NOMO-1 treated with dmso at 0.1 percent for 144 hours (cell line): Measurements from ENCODE around the gene LAYN.

Source experiments
- DNase-seq: peaks from one replicate; lab custom pipeline; 2025; ENCODE audit not compliant: unreplicated experiment; lab: John Stamatoyannopoulos, UW

LAYN gene

DNA sequence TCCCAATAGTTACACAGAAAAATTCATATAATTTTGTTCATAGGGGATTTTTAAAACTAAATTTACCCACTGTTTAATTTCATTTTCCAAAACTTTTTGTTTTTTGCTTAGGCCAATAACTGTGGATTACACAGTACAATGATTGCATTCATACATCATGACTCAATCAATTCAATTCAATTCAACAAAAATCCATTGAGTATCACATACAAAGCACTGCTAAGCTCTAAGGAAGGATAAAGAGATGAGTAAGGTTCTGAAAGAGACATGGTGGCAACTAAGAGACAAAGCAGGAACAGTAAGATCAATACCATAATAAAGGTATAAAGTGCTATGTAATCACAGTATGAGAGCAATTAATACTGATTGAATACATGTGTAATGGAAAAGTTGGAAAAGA lies 9.4 kb upstream of the LAYN start:
- DNase-seq = no peak

DNA sequence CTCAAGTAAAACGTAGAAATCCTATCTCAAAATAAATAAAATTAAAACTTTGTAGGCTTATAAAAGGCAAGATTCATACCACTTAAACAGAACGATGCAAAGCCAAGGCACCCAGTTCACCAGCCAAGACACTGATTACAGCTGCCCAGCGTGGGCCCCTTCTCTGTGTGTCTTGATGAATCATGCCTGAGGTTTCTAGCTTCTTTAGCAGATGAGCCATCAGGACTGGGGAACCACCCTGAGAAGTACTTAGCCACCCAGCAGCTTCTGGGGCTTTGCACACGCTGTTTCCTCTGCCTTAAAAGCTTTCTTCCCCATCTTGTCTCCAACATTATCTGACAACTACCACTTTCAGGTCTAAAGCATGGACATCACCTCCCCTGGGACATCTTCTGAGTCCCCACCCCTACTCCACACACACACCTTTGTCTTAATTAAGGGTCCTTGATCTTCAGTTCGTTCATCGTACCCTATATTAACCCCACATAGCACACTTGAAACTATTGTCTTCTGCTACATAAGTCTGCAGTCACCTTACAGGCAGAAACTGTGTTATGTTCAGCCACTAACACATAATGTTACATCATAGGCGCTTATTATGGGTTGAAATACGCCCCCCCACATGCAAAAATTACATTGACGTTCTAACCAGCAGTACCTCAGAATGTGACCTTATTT lies 8.7 kb upstream of the LAYN start:
- DNase-seq = peak; percentile 94

GRCh38 chr11:111532365-111532709 lies 8.2 kb upstream of the LAYN start:
- no peak for DNase-seq

DNA sequence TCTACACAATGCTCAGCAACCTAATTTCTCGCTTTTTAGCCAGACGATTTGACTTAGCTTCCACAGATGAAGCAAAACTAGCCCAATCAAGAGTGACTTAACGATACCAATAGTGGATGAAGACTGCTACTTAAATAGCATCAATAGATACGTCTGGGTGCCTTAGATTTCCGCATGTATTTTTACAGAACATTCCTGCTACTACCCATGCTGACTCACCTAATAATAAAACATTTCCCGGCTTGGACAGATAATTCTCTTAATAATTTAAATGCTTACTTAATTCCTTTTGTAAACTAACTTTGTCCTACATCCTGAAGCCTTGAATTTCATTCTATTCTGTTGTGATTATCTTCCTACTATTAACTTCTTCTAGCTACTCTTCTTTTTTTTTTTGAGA lies 5.2 kb upstream of the LAYN start:
- no peak for DNase-seq

GRCh38 chr11:111537336-111537860 lies 3.1 kb upstream of the LAYN start:
- no peak for DNase-seq

- DNase-seq = no peak
These were observed 2.0 kb upstream of the LAYN start for GRCh38 chr11:111538407-111539114.

- no peak for DNase-seq
These were observed 950 bp upstream of the LAYN start for GRCh38 chr11:111539426-111540113.

- no peak for DNase-seq
These were observed 375 bp downstream of the LAYN start for GRCh38 chr11:111540937-111541253.

GRCh38 chr11:111541254-111542061 lies 938 bp downstream of the LAYN start:
- no peak for DNase-seq

DNA sequence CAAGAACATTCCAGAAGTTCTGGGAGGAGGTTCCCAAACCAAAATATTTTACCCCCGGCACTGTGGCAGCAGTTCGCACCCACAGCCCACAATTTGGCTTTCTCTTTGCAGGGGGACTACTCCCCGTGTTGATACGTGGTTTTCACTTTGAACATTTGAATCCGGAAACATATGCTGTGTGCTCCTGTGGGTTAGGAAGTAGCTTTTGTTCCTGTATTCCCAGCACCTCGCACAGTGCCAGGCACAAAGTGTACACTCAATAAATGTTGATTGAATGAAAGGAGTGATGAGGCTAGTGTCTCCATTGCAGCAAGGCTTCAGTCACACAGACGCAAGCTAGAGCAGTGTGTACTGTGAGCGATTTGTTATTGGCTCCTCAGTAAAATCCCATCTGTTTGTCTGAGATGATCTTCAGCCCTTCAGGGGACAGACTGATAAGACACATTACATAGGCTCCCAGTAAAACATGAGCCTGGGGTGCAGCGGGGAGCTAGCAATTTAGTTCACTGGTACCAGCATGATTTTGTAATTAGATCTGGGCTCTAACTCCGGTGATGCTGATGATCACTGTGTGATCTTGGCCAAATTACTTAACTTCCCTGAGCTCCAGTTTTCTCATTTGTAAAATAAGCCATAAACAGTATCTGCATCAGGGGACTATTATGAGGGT lies 2.2 kb downstream of the LAYN start:
- DNase-seq = no peak

DNA sequence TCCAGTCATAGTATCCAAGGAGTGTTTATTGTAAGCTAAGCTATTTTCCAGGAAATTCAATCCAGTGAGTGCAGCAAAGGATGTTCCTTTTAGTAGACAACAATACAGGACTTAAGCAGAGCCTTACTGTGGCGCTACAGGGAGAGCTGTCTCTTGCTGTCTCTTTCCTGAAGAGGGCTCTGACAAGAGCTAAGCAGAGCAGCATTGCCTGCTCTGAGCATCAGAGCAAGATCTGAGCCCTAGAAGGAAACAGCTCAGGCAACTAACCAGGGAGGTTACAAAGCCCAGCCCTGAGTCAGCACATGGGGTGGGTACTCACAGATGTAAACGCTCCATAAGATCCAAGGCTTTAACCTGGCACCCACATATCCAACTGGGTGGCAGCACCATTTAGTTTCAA lies 8.0 kb downstream of the LAYN start:
- DNase-seq = no peak

- DNase-seq = no peak
These were observed 8.8 kb downstream of the LAYN start for GRCh38 chr11:111549196-111549868.

- DNase-seq = no peak
These were observed 9.3 kb downstream of the LAYN start for GRCh38 chr11:111549869-111550203.

- no peak for DNase-seq
These were observed 9.7 kb downstream of the LAYN start for GRCh38 chr11:111550258-111550657.

DNA sequence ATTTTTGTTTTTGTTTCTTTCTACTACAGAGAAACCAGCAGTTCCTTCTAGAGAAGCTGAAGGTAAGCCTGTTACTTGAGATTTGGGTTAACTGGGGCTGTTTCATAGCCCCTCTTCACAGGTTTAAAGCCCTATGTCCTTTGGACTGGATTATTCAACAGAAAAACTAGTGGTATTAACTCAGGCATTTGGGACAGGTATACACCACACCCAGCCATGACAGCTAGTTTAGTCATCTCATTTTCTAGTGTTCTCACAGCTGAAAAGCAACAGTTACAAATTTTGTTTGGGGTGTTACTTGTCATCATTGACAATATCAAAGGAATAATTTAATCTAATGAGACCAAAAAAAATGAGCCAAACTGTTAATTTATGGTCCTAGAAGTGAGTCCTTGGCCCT lies 14.0 kb downstream of the LAYN start:
- no peak for DNase-seq

DNA sequence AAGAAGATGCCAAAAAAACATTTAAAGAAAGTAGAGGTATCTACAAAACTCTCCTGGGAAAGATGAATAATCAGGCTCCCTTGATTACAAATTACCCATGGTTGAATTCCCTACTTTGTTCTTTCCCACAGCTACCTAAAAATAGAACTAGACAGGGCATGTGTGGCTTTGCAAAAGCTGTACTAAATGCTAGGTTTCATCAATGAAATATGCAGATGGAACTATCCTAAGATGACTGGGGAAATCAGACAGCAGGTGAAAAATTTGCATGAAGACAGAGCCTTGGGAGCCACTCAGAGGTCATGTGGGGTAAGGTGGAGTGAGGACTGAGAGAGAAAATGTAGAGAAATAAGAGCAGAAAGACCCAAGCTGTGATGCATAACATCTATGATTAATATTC lies 14.7 kb downstream of the LAYN start:
- DNase-seq = no peak

- DNase-seq = no peak
These were observed 17.0 kb downstream of the LAYN start for GRCh38 chr11:111557425-111558111.

GRCh38 chr11:111559800-111560464 lies 19.4 kb downstream of the LAYN start:
- DNase-seq = no peak

GRCh38 chr11:111560800-111561199 lies 20.3 kb downstream of the LAYN start:
- DNase-seq = no peak
